HEK293 (cell line): ENCODE data around the gene KIF9.

Source experiments
- BCL6B ChIP-seq: fragments of 450-650 bp; formaldehyde crosslinking; IDR thresholded peaks from 2 replicates; pipeline ENCODE4 v1.5.1; 2017; ENCODE audit warnings: missing biosample characterization, missing genetic modification characterization
- CTCF ChIP-seq: fragments of 450-650 bp; formaldehyde crosslinking; IDR thresholded peaks from 2 replicates; pipeline ENCODE4 v1.5.1; 2016; ENCODE audit warnings: missing biosample characterization, missing genetic modification characterization
- KLF16 ChIP-seq: fragments of 450-650 bp; formaldehyde crosslinking; IDR thresholded peaks from 2 replicates; pipeline ENCODE4 v1.5.1; 2017; ENCODE audit warnings: missing biosample characterization, missing genetic modification characterization
- KLF9 ChIP-seq: fragments of 450-650 bp; formaldehyde crosslinking; IDR thresholded peaks from 2 replicates; pipeline ENCODE4 v1.5.1; 2016; ENCODE audit warnings: missing biosample characterization, missing genetic modification characterization, low read depth
- SCRT1 ChIP-seq: fragments of 450-650 bp; formaldehyde crosslinking; IDR thresholded peaks from 2 replicates; pipeline ENCODE4 v1.5.1; 2016; ENCODE audit warnings: missing biosample characterization, missing genetic modification characterization, borderline replicate concordance
- SP2 ChIP-seq: fragments of 450-650 bp; formaldehyde crosslinking; IDR thresholded peaks from 2 replicates; pipeline ENCODE4 v1.5.1; 2016; ENCODE audit warnings: missing biosample characterization, missing genetic modification characterization
- YY1 ChIP-seq: fragments of 450-650 bp; formaldehyde crosslinking; IDR thresholded peaks from 2 replicates; pipeline ENCODE4 v1.5.1; 2018; ENCODE audit warnings: missing biosample characterization, missing genetic modification characterization
- ZBTB11 ChIP-seq: fragments of 450-650 bp; formaldehyde crosslinking; conservative IDR thresholded peaks from 2 replicates; pipeline ENCODE4 v1.5.1; 2016; ENCODE audit warnings: low read depth, missing biosample characterization, missing genetic modification characterization
- ZIC2 ChIP-seq: fragments of 450-650 bp; formaldehyde crosslinking; IDR thresholded peaks from 2 replicates; pipeline ENCODE4 v1.5.1; 2016; ENCODE audit warnings: missing biosample characterization, missing genetic modification characterization
- ZNF140 ChIP-seq: fragments of 450-650 bp; formaldehyde crosslinking; IDR thresholded peaks from 2 replicates; pipeline ENCODE4 v1.5.1; 2016; ENCODE audit warnings: missing biosample characterization, missing genetic modification characterization
- ZNF24 ChIP-seq: fragments of 450-650 bp; formaldehyde crosslinking; IDR thresholded peaks from 2 replicates; pipeline ENCODE4 v1.5.1; 2016; ENCODE audit warnings: missing biosample characterization, missing genetic modification characterization
- ZNF521 ChIP-seq: fragments of 450-650 bp; formaldehyde crosslinking; IDR thresholded peaks from 2 replicates; pipeline ENCODE4 v1.5.1; 2017; ENCODE audit warnings: missing biosample characterization, mild to moderate bottlenecking, missing genetic modification characterization
- ZNF747 ChIP-seq: fragments of 450-650 bp; formaldehyde crosslinking; IDR thresholded peaks from 2 replicates; pipeline ENCODE4 v1.5.1; 2016; ENCODE audit warnings: missing biosample characterization, missing genetic modification characterization
- ZNF837 ChIP-seq: fragments of 450-650 bp; formaldehyde crosslinking; IDR thresholded peaks from 2 replicates; pipeline ENCODE4 v1.5.1; 2016; ENCODE audit warnings: missing biosample characterization, missing genetic modification characterization

- TF ChIP-seq CTCF, result no peak
- no peak for TF ChIP-seq YY1 (tag by site-specific recombination)
- no peak for TF ChIP-seq BCL6B (tag by site-specific recombination)
- no peak for TF ChIP-seq ZNF837 (tag by site-specific recombination)
- TF ChIP-seq ZIC2 (tag by site-specific recombination), result no peak
- TF ChIP-seq ZNF140, result no peak
- TF ChIP-seq ZNF747 (tag by site-specific recombination), result no peak
- TF ChIP-seq SCRT1, result no peak
- no peak for TF ChIP-seq ZNF521 (tag by site-specific recombination)
- no peak for TF ChIP-seq ZBTB11 (tag by site-specific recombination)
- TF ChIP-seq ZNF24 (tag by site-specific recombination), result no peak
- no peak for TF ChIP-seq KLF16
- no peak for TF ChIP-seq SP2 (tag by site-specific recombination)
- TF ChIP-seq KLF9 (tag by site-specific recombination), result no peak
Measured at GRCh38 chr3:47315069-47315647, 32.6 kb upstream of the KIF9 start.
